H1 (cell line): ENCODE data around the gene IL1A. TPM values are rescaled to one million over a fixed set of nuclear protein-coding genes. Genes with fewer than 3 reads are reported as not detected.

Experiments
- CTCF ChIA-PET: fragments of 300-600 bp; sonication (Branson Sonifier 250); formaldehyde crosslinking; loops from one replicate; lab custom pipeline; 2021; ENCODE audit not compliant: partially characterized antibody; lab: Charles Lee
- POLR2A ChIA-PET: fragments of 300-600 bp; sonication (Branson Sonifier 250); formaldehyde crosslinking; loops from one replicate; lab custom pipeline; 2021; ENCODE audit warnings: inconsistent platforms; ENCODE audit not compliant: partially characterized antibody; lab: Charles Lee
- DNase-seq, 2 experiments: peaks; one replicate each; pipeline versions ENCODE4 v3.0.0 to v3.0.0-alpha.2; 2010 to 2022; ENCODE audit warnings: low spot score in 2 of 2, low read depth in 1 of 2, mixed read lengths in 1 of 2
- FAIRE-seq: peaks from 2 replicates; lab custom pipeline; 2011; peaks lifted over from hg19 to GRCh38; lab: Jason Lieb, UNC
- H2AFZ ChIP-seq: 2 replicates; pipeline ENCODE4 v1.8.1; 2012; ENCODE audit warnings: low read length, inconsistent platforms
- H2AK5ac ChIP-seq: 2 replicates; pipeline ENCODE4 v1.6.1; 2013; ENCODE audit warnings: low read depth, low read length
- H2BK120ac ChIP-seq: replicated peaks from 2 replicates; pipeline ENCODE3; 2013; ENCODE audit warnings: low read depth, low read length, inconsistent platforms
- H2BK12ac ChIP-seq: 2 replicates; pipeline ENCODE4 v1.6.1; 2013; ENCODE audit warnings: low read depth, low read length
- H2BK15ac ChIP-seq: 2 replicates; pipeline ENCODE4 v1.6.1; 2013; ENCODE audit warnings: low read length
- H2BK20ac ChIP-seq: 2 replicates; pipeline ENCODE4 v1.6.1; 2013; ENCODE audit warnings: low read length
- H2BK5ac ChIP-seq: 2 replicates; pipeline ENCODE4 v1.6.1; 2013; ENCODE audit warnings: low read depth, low read length
- H3K14ac ChIP-seq: 2 replicates; pipeline ENCODE4 v1.6.1; 2013; ENCODE audit warnings: inconsistent platforms; ENCODE audit not compliant: insufficient read length
- H3K18ac ChIP-seq: 2 replicates; pipeline ENCODE4 v1.6.1; 2013; ENCODE audit warnings: low read length; ENCODE audit errors: extremely low read depth
- H3K23ac ChIP-seq: 2 replicates; pipeline ENCODE4 v1.6.1; 2013; ENCODE audit warnings: inconsistent platforms; ENCODE audit not compliant: insufficient read length
- H3K23me2 ChIP-seq: 2 replicates; pipeline ENCODE4 v1.6.1; 2013; ENCODE audit warnings: low read depth, low read length
- H3K27ac ChIP-seq: 2 replicates; pipeline ENCODE4 v1.6.1; 2011; ENCODE audit warnings: low read depth, low read length, inconsistent platforms
- H3K27me3 ChIP-seq, 4 experiments: replicated peaks in 1 of 4; 1 replicate in 1 of 4; 2 replicates in 3 of 4; pipeline versions ENCODE4 v1.6.1 to v1.8.1; 2011 to 2013; ENCODE audit warnings: low read length in 3 of 4, mild to moderate bottlenecking in 3 of 4, inconsistent platforms in 2 of 4, mixed read lengths in 2 of 4, moderate library complexity in 1 of 4; ENCODE audit not compliant: control insufficient read depth in 3 of 4, insufficient read depth in 3 of 4; ENCODE audit errors: extremely low read depth in 1 of 4
- H3K36me3 ChIP-seq, 4 experiments: 2 replicates each; pipeline versions ENCODE4 v1.6.1 to v1.8.1; 2011 to 2013; ENCODE audit warnings: mild to moderate bottlenecking in 4 of 4, low read length in 3 of 4, moderate library complexity in 2 of 4, control low read depth in 1 of 4, inconsistent platforms in 1 of 4; ENCODE audit not compliant: insufficient read depth in 4 of 4, control insufficient read depth in 2 of 4
- H3K4ac ChIP-seq: replicated peaks from 2 replicates; pipeline ENCODE3; 2013; ENCODE audit warnings: low read length, low read depth, mixed read lengths, inconsistent platforms; ENCODE audit not compliant: insufficient read length
- H3K4me1 ChIP-seq, 4 experiments: replicated peaks in 1 of 4; 1 replicate in 1 of 4; 2 replicates in 3 of 4; pipeline versions ENCODE4 v1.6.1 to v1.8.1; 2011 to 2013; ENCODE audit warnings: low read length in 3 of 4, inconsistent platforms in 2 of 4, mixed read lengths in 1 of 4; ENCODE audit not compliant: insufficient read depth in 4 of 4, control insufficient read depth in 3 of 4
- H3K4me2 ChIP-seq, 2 experiments: 2 replicates each; pipeline versions ENCODE4 v1.6.1 to v1.8.1; 2011 to 2013; ENCODE audit warnings: low read depth in 2 of 2, low read length in 2 of 2, control low read depth in 1 of 2, inconsistent platforms in 1 of 2, mild to moderate bottlenecking in 1 of 2; ENCODE audit not compliant: insufficient read depth in 1 of 2
- H3K4me3 ChIP-seq, 4 experiments: fragments of 200-600, 300-600 bp in 1 of 4; sonication (generic), shearing (Covaris generic), sonication (Bioruptor Twin) in 1 of 4; 2 replicates each; pipeline versions ENCODE4 v1.5.1 to v1.8.1; 2011 to 2016; ENCODE audit warnings: low read length in 4 of 4, low read depth in 3 of 4, control low read depth in 2 of 4, inconsistent platforms in 2 of 4, mild to moderate bottlenecking in 2 of 4, mixed read lengths in 1 of 4, moderate library complexity in 1 of 4; ENCODE audit not compliant: insufficient read depth in 2 of 4; ENCODE audit errors: extremely low read depth in 1 of 4
- H3K56ac ChIP-seq: replicated peaks from 2 replicates; pipeline ENCODE3; 2013; ENCODE audit warnings: low read depth, mild to moderate bottlenecking, mixed read lengths, low read length, inconsistent platforms; ENCODE audit not compliant: insufficient read length
- H3K79me1 ChIP-seq: 2 replicates; pipeline ENCODE4 v1.6.1; 2013; ENCODE audit warnings: low read depth, low read length, control low read depth
- H3K79me2 ChIP-seq, 2 experiments: 2 replicates each; pipeline versions ENCODE4 v1.6.1 to v1.8.1; 2012 to 2013; ENCODE audit warnings: low read length in 2 of 2, mild to moderate bottlenecking in 2 of 2, inconsistent platforms in 1 of 2; ENCODE audit not compliant: insufficient read depth in 2 of 2, control insufficient read depth in 1 of 2
- H3K9ac ChIP-seq, 4 experiments: replicated peaks in 1 of 4; 1 replicate in 1 of 4; 2 replicates in 3 of 4; pipeline versions ENCODE4 v1.6.1 to v1.8.1; 2011 to 2013; ENCODE audit warnings: low read depth in 3 of 4, low read length in 3 of 4, control low read depth in 2 of 4, mild to moderate bottlenecking in 2 of 4, moderate library complexity in 2 of 4, inconsistent platforms in 1 of 4; ENCODE audit errors: extremely low read depth in 1 of 4
- H3K9me3 ChIP-seq, 2 experiments: 2 replicates each; pipeline versions ENCODE4 v1.6.1 to v1.8.1; 2012 to 2013; ENCODE audit warnings: mild to moderate bottlenecking in 2 of 2, moderate library complexity in 2 of 2, control low read depth in 1 of 2, inconsistent platforms in 1 of 2, low read depth in 1 of 2, low read length in 1 of 2, mixed read lengths in 1 of 2; ENCODE audit not compliant: insufficient read depth in 2 of 2
- H4K20me1 ChIP-seq, 2 experiments: replicated peaks in 1 of 2; 2 replicates each; pipeline versions ENCODE3 to v1.8.1; 2011 to 2013; ENCODE audit warnings: inconsistent platforms in 2 of 2, low read length in 2 of 2, mild to moderate bottlenecking in 1 of 2; ENCODE audit not compliant: insufficient read depth in 2 of 2, control insufficient read depth in 1 of 2
- H4K5ac ChIP-seq: 2 replicates; pipeline ENCODE4 v1.6.1; 2013; ENCODE audit warnings: low read length, low read depth, mixed read lengths, inconsistent platforms; ENCODE audit not compliant: insufficient read length
- H4K8ac ChIP-seq: 2 replicates; pipeline ENCODE4 v1.8.0; 2013; ENCODE audit warnings: mild to moderate bottlenecking, moderate library complexity, low read length, inconsistent platforms; ENCODE audit not compliant: insufficient read depth; ENCODE audit errors: extremely low read depth
- H4K91ac ChIP-seq: replicated peaks from 2 replicates; pipeline ENCODE3; 2013; ENCODE audit warnings: low read length, mixed read lengths, inconsistent platforms; ENCODE audit not compliant: insufficient read length
- CREB1 ChIP-seq: IDR thresholded peaks from 2 replicates; pipeline ENCODE4 v1.6.1; 2012; ENCODE audit warnings: inconsistent platforms
- CTBP2 ChIP-seq: IDR thresholded peaks from 2 replicates; pipeline ENCODE4 v1.7.0; 2011; ENCODE audit warnings: borderline replicate concordance, mild to moderate bottlenecking, moderate library complexity, mixed read lengths, low read length; ENCODE audit not compliant: insufficient read depth, insufficient read length
- EGR1 ChIP-seq: IDR thresholded peaks from 2 replicates; pipeline ENCODE4 v1.6.1; 2011; ENCODE audit warnings: low read depth, low read length, borderline replicate concordance
- NANOG ChIP-seq: IDR thresholded peaks from 2 replicates; pipeline ENCODE4 v1.6.1; 2011; ENCODE audit warnings: low read length, low read depth, mild to moderate bottlenecking, inconsistent platforms; ENCODE audit not compliant: insufficient read depth, poor library complexity, severe bottlenecking
- SAP30 ChIP-seq: fragments of 300-600 bp; sonication (generic); IDR thresholded peaks from 2 replicates; pipeline ENCODE4 v1.7.1; 2012; ENCODE audit warnings: low read length, moderate library complexity, mild to moderate bottlenecking, inconsistent platforms; ENCODE audit not compliant: insufficient read depth, insufficient replicate concordance
- SIX5 ChIP-seq: IDR thresholded peaks from 2 replicates; pipeline ENCODE4 v1.6.1; 2011; ENCODE audit warnings: mild to moderate bottlenecking, low read depth, low read length
- SP1 ChIP-seq: IDR thresholded peaks from 2 replicates; pipeline ENCODE4 v1.6.1; 2011; ENCODE audit warnings: low read depth, low read length
- SUZ12 ChIP-seq: fragments of 200-600 bp; sonication (generic); IDR thresholded peaks from 2 replicates; pipeline ENCODE4 v1.6.1; 2012; ENCODE audit warnings: mild to moderate bottlenecking, inconsistent platforms, low read length, moderate library complexity, mixed read lengths
- WGBS, 2 experiments: shearing (Covaris generic) in 1 of 2; methylation state at CpG; one replicate each; pipeline versions ENCODE4 v1.1.6 to v1.1.7; 2013 to 2015; ENCODE audit warnings: low lambda C conversion rate in 2 of 2, mixed read lengths in 2 of 2, inconsistent platforms in 1 of 2, low coverage in 1 of 2, missing lambda C conversion rate in 1 of 2; ENCODE audit not compliant: insufficient replicate concordance in 2 of 2, insufficient coverage in 1 of 2, insufficient read length in 1 of 2; ENCODE audit errors: extremely low coverage in 1 of 2, missing lambda C conversion rate in 1 of 2; 5-methylcytosine and 5-hydroxymethylcytosine counted together
- polyA plus RNA-seq, 7 experiments: library from polyadenylated mRNA; depleted of rRNA in 3 of 7; stranded (reverse) in 5 of 7; unstranded in 2 of 7; fragments of >200 nt in 5 of 7; fragments of 200-250 nt in 2 of 7; gene quantifications; 1 replicate in 5 of 7; 2 replicates in 1 of 7; 4 replicates in 1 of 7; pipeline versions ENCODE4 v1.2.1 to v1.2.3, GENCODE V29; 2011 to 2013; ENCODE audit warnings: missing spikeins in 2 of 7, mixed read lengths in 2 of 7
- total RNA-seq: library from RNA; stranded (reverse); fragmentation: NEBNext Ultra II Directional; extraction: Animal tissue kit (Norgen Biotek cat#: 25700); gene quantifications from 2 replicates; pipeline ENCODE4 v1.2.1, GENCODE V29; 2021
- TF ChIP-seq, protein P1 (sequence below): IDR thresholded peaks from 2 replicates; pipeline ENCODE4 v1.6.1; 2012; ENCODE audit warnings: inconsistent platforms

The IL1A gene
- total and polyA plus RNA-seq, 2 of the 8 experiments (the other 6 are each of a cell fraction or from before 2014, with no cell fraction given), result 0.32 to 0.74 TPM

- Histone ChIP-seq H2BK12ac (no peak overlapping the region), H2BK15ac (no peak overlapping the region), H3K18ac (no peak overlapping the region)
- POLR2A ChIA-PET, result no interaction called here
- FAIRE-seq (no peak), DNase-seq (no peak)
- no peak for TF ChIP-seq EGR1
- TF ChIP-seq, protein P1, sequence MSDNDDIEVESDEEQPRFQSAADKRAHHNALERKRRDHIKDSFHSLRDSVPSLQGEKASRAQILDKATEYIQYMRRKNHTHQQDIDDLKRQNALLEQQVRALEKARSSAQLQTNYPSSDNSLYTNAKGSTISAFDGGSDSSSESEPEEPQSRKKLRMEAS, result no peak
- TF ChIP-seq CREB1, result no peak
- TF ChIP-seq NANOG, result no peak
- TF ChIP-seq SIX5, result no peak
- TF ChIP-seq SUZ12, result no peak
- no peak for TF ChIP-seq CTBP2
- TF ChIP-seq SP1, result no peak
- no peak for TF ChIP-seq SAP30
- TF ChIP-seq, all 59 proteins: peak for 0
- Histone ChIP-seq H3K23me2 (no peaks in the 10 kb centered on the region), H2BK20ac (no peak overlapping the region), H3K4ac (no peak overlapping the region), H4K20me1 (no peaks in the 10 kb centered on the region), H3K4me2 (no peak overlapping the region), H3K79me1 (no peaks in the 10 kb centered on the region), H4K5ac (no peak overlapping the region), H3K56ac (no peak overlapping the region), H3K23ac (no peak overlapping the region), H4K8ac (no peak overlapping the region), H2AK5ac (no peak overlapping the region), H3K27me3 (no peaks in the 10 kb centered on the region), H3K9me3 (peaks cover 0 to 3% of the 10 kb centered on the region in 2 experiments; a peak in 1 of 4 replicates), H3K36me3 (no peaks in the 10 kb centered on the region), H3K4me3 (no peak overlapping the region), H3K14ac (no peak overlapping the region), H2AFZ (no peak overlapping the region), H3K79me2 (no peaks in the 10 kb centered on the region), H4K91ac (no peak overlapping the region), H3K9ac (no peak overlapping the region), H3K27ac (no peak overlapping the region), H2BK5ac (no peak overlapping the region), H3K4me1 (peaks cover 1 to 18% (median 7%) of the 10 kb centered on the region in 4 experiments; a peak in 6 of 7 replicates), H2BK120ac (no peak overlapping the region)
- 84% methylated on average over 3 of the region's 3 CpGs; no CpG with 5 or more reads in 1 of the 2 experiments for WGBS, 2 experiments
- CTCF ChIA-PET, result interaction anchor here (0.7 to 1.4 kb wide), 2 partner anchors 60 to 559 kb away, joined by 3 read pairs; no protein-coding TSS in a partner anchor
Observed at GRCh38 chr2:112787294-112787693, 3.0 kb upstream of the IL1A start.
